ENCODE measurements around the gene EPHA4.
"Not testable (repeated sequence)": the region's sequence is repeated elsewhere in the genome, so short reads cannot be mapped to it uniquely, and the experiment has no call there.

The EPHA4 gene

GRCh38 chr2:221517146-221517695, 54.9 kb downstream of the EPHA4 start:
- Histone ChIP-seq H3K27ac (ENCODE audit: low read depth, low read length) (no peak overlapping the region), H3K4ac (ENCODE audit: low read depth, low read length) (no peak overlapping the region), H4K8ac (ENCODE audit: low read depth, low read length) (no peak overlapping the region), H3K23ac (ENCODE audit: low read length) (no peak overlapping the region), H2BK5ac (ENCODE audit: low read length) (no peak overlapping the region), H2BK120ac (ENCODE audit: low read depth, low read length) (no peak overlapping the region), H3K79me1 (ENCODE audit: low read length) (peaks cover 3% of the 10 kb centered on the region), H3K9ac (ENCODE audit: low read length) (no peak overlapping the region), H3K79me2 (ENCODE audit: control insufficient read depth, insufficient read depth, low read length) (peaks cover 3% of the 10 kb centered on the region), H3K4me3 (ENCODE audit: low read length) (no peak overlapping the region), H3K56ac (ENCODE audit: low read length) (no peak overlapping the region), H4K5ac (ENCODE audit: low read length) (no peak overlapping the region), H2BK15ac (replicated peaks; ENCODE audit: low read depth) (no peak overlapping the region), H3K27me3 (ENCODE audit: insufficient read depth, low read length, poor library complexity) (no peaks in the 10 kb centered on the region), H3K36me3 (ENCODE audit: control insufficient read depth, insufficient read depth, low read length) (no peaks in the 10 kb centered on the region), H3K4me1 (ENCODE audit: control insufficient read depth, low read depth, low read length) (peaks cover 11% of the 10 kb centered on the region), H2AK5ac (ENCODE audit: low read length) (no peak overlapping the region), H3K4me2 (ENCODE audit: low read length) (no peak overlapping the region), H3K18ac (ENCODE audit: low read length) (no peak overlapping the region)
- DNase-seq, result no peak
- no CpG with 5 or more reads among the region's 4 CpGs for WGBS (ENCODE audit: extremely low coverage, insufficient coverage, low lambda C conversion rate)

GRCh38 chr2:221515864-221516263, 56.2 kb downstream of the EPHA4 start:
- WGBS (ENCODE audit: extremely low coverage, insufficient coverage, low lambda C conversion rate), result no CpG with 5 or more reads among the region's 1 CpG
- H3K18ac ChIP-seq (ENCODE audit: low read length), result no peak overlapping the region
- no peak overlapping the region for H4K8ac ChIP-seq (ENCODE audit: low read depth, low read length)
- DNase-seq, result no peak
- H3K79me2 ChIP-seq (ENCODE audit: control insufficient read depth, insufficient read depth, low read length), result peaks cover 3% of the 10 kb centered on the region
- no peak overlapping the region for H2BK120ac ChIP-seq (ENCODE audit: low read depth, low read length)
- H3K9ac ChIP-seq (ENCODE audit: low read length), result no peak overlapping the region
- no peak overlapping the region for H3K23ac ChIP-seq (ENCODE audit: low read length)
- H3K4me1 ChIP-seq (ENCODE audit: control insufficient read depth, low read depth, low read length), result peaks cover 11% of the 10 kb centered on the region
- no peak overlapping the region for H3K4ac ChIP-seq (ENCODE audit: low read depth, low read length)
- H3K27ac ChIP-seq (ENCODE audit: low read depth, low read length), result no peak overlapping the region
- H3K79me1 ChIP-seq (ENCODE audit: low read length), result no peaks in the 10 kb centered on the region
- H4K5ac ChIP-seq (ENCODE audit: low read length), result no peak overlapping the region
- no peak overlapping the region for H2AK5ac ChIP-seq (ENCODE audit: low read length)
- no peak overlapping the region for H2BK5ac ChIP-seq (ENCODE audit: low read length)
- H3K56ac ChIP-seq (ENCODE audit: low read length), result no peak overlapping the region
- no peak overlapping the region for H2BK15ac ChIP-seq (replicated peaks; ENCODE audit: low read depth)
- no peak overlapping the region for H3K4me2 ChIP-seq (ENCODE audit: low read length)
- H3K27me3 ChIP-seq (ENCODE audit: insufficient read depth, low read length, poor library complexity), result no peaks in the 10 kb centered on the region
- H3K36me3 ChIP-seq (ENCODE audit: control insufficient read depth, insufficient read depth, low read length), result no peaks in the 10 kb centered on the region
- no peak overlapping the region for H3K4me3 ChIP-seq (ENCODE audit: low read length)

- no peaks in the 10 kb centered on the region for H3K27me3 ChIP-seq (ENCODE audit: insufficient read depth, low read length, poor library complexity)
- no peak overlapping the region for H2BK5ac ChIP-seq (ENCODE audit: low read length)
- no peak overlapping the region for H3K23ac ChIP-seq (ENCODE audit: low read length)
- H3K18ac ChIP-seq (ENCODE audit: low read length), result no peak overlapping the region
- no peak overlapping the region for H3K27ac ChIP-seq (ENCODE audit: low read depth, low read length)
- no peak overlapping the region for H3K4me3 ChIP-seq (ENCODE audit: low read length)
- H3K4me2 ChIP-seq (ENCODE audit: low read length), result no peak overlapping the region
- no peak overlapping the region for H2BK120ac ChIP-seq (ENCODE audit: low read depth, low read length)
- no peak for DNase-seq
- no peaks in the 10 kb centered on the region for H3K36me3 ChIP-seq (ENCODE audit: control insufficient read depth, insufficient read depth, low read length)
- peaks cover 11% of the 10 kb centered on the region for H3K4me1 ChIP-seq (ENCODE audit: control insufficient read depth, low read depth, low read length)
- H3K79me2 ChIP-seq (ENCODE audit: control insufficient read depth, insufficient read depth, low read length), result peaks cover 3% of the 10 kb centered on the region
- no peak overlapping the region for H2BK15ac ChIP-seq (replicated peaks; ENCODE audit: low read depth)
- no peak overlapping the region for H3K9ac ChIP-seq (ENCODE audit: low read length)
- WGBS (ENCODE audit: extremely low coverage, insufficient coverage, low lambda C conversion rate), result no CpG with 5 or more reads among the region's 5 CpGs
- H3K56ac ChIP-seq (ENCODE audit: low read length), result no peak overlapping the region
- H4K8ac ChIP-seq (ENCODE audit: low read depth, low read length), result no peak overlapping the region
- H3K4ac ChIP-seq (ENCODE audit: low read depth, low read length), result no peak overlapping the region
- H2AK5ac ChIP-seq (ENCODE audit: low read length), result no peak overlapping the region
- no peaks in the 10 kb centered on the region for H3K79me1 ChIP-seq (ENCODE audit: low read length)
- no peak overlapping the region for H4K5ac ChIP-seq (ENCODE audit: low read length)
These were observed 57.6 kb downstream of the EPHA4 start for GRCh38 chr2:221514305-221515040.

- Histone ChIP-seq H3K79me2 (ENCODE audit: control insufficient read depth, insufficient read depth, low read length) (peaks cover under 1% of the 10 kb centered on the region), H2AK5ac (ENCODE audit: low read length) (no peak overlapping the region), H4K5ac (ENCODE audit: low read length) (no peak overlapping the region), H3K4ac (ENCODE audit: low read depth, low read length) (no peak overlapping the region), H3K4me2 (ENCODE audit: low read length) (no peak overlapping the region), H2BK5ac (ENCODE audit: low read length) (no peak overlapping the region), H3K56ac (ENCODE audit: low read length) (no peak overlapping the region), H4K8ac (ENCODE audit: low read depth, low read length) (no peak overlapping the region), H3K79me1 (ENCODE audit: low read length) (no peaks in the 10 kb centered on the region), H3K27me3 (ENCODE audit: insufficient read depth, low read length, poor library complexity) (no peaks in the 10 kb centered on the region), H3K27ac (ENCODE audit: low read depth, low read length) (no peak overlapping the region), H2BK120ac (ENCODE audit: low read depth, low read length) (no peak overlapping the region), H3K4me1 (ENCODE audit: control insufficient read depth, low read depth, low read length) (peaks cover 5% of the 10 kb centered on the region), H2BK15ac (replicated peaks; ENCODE audit: low read depth) (no peak overlapping the region), H3K4me3 (ENCODE audit: low read length) (no peak overlapping the region), H3K9ac (ENCODE audit: low read length) (no peak overlapping the region), H3K18ac (ENCODE audit: low read length) (no peak overlapping the region), H3K36me3 (ENCODE audit: control insufficient read depth, insufficient read depth, low read length) (no peaks in the 10 kb centered on the region), H3K23ac (ENCODE audit: low read length) (no peak overlapping the region)
- WGBS (ENCODE audit: extremely low coverage, insufficient coverage, low lambda C conversion rate), result no CpG with 5 or more reads among the region's 5 CpGs
- DNase-seq, result no peak
These were observed 58.9 kb downstream of the EPHA4 start for GRCh38 chr2:221513232-221513631.

- H3K4me1 ChIP-seq (ENCODE audit: control insufficient read depth, low read depth, low read length); DNase-seq; H3K9ac ChIP-seq (ENCODE audit: low read length); H3K4me3 ChIP-seq (ENCODE audit: low read length); H2BK15ac ChIP-seq (replicated peaks; ENCODE audit: low read depth); H3K4ac ChIP-seq (ENCODE audit: low read depth, low read length); H3K79me1 ChIP-seq (ENCODE audit: low read length); H2BK120ac ChIP-seq (ENCODE audit: low read depth, low read length); H3K27ac ChIP-seq (ENCODE audit: low read depth, low read length); H3K56ac ChIP-seq (ENCODE audit: low read length); H3K27me3 ChIP-seq (ENCODE audit: insufficient read depth, low read length, poor library complexity); H2AK5ac ChIP-seq (ENCODE audit: low read length); H3K4me2 ChIP-seq (ENCODE audit: low read length); H3K18ac ChIP-seq (ENCODE audit: low read length); H4K8ac ChIP-seq (ENCODE audit: low read depth, low read length); H4K5ac ChIP-seq (ENCODE audit: low read length); H3K23ac ChIP-seq (ENCODE audit: low read length); H3K36me3 ChIP-seq (ENCODE audit: control insufficient read depth, insufficient read depth, low read length); H3K79me2 ChIP-seq (ENCODE audit: control insufficient read depth, insufficient read depth, low read length); H2BK5ac ChIP-seq (ENCODE audit: low read length): not testable (repeated sequence)
- no CpG with 5 or more reads among the region's 5 CpGs for WGBS (ENCODE audit: extremely low coverage, insufficient coverage, low lambda C conversion rate)
These were observed 60.8 kb downstream of the EPHA4 start for GRCh38 chr2:221511325-221511724.

- no peak overlapping the region for H2AK5ac ChIP-seq (ENCODE audit: low read length)
- no peak overlapping the region for H3K4me2 ChIP-seq (ENCODE audit: low read length)
- H2BK120ac ChIP-seq (ENCODE audit: low read depth, low read length), result no peak overlapping the region
- no peak overlapping the region for H3K4me3 ChIP-seq (ENCODE audit: low read length)
- no peaks in the 10 kb centered on the region for H3K27me3 ChIP-seq (ENCODE audit: insufficient read depth, low read length, poor library complexity)
- WGBS (ENCODE audit: extremely low coverage, insufficient coverage, low lambda C conversion rate), result no CpG with 5 or more reads among the region's 2 CpGs
- H3K4me1 ChIP-seq (ENCODE audit: control insufficient read depth, low read depth, low read length), result peaks cover 2% of the 10 kb centered on the region
- H2BK15ac ChIP-seq (replicated peaks; ENCODE audit: low read depth), result no peak overlapping the region
- no peak overlapping the region for H3K56ac ChIP-seq (ENCODE audit: low read length)
- no peak overlapping the region for H3K23ac ChIP-seq (ENCODE audit: low read length)
- H3K79me1 ChIP-seq (ENCODE audit: low read length), result no peaks in the 10 kb centered on the region
- H3K79me2 ChIP-seq (ENCODE audit: control insufficient read depth, insufficient read depth, low read length), result no peaks in the 10 kb centered on the region
- no peak overlapping the region for H3K4ac ChIP-seq (ENCODE audit: low read depth, low read length)
- no peak overlapping the region for H3K9ac ChIP-seq (ENCODE audit: low read length)
- no peak overlapping the region for H2BK5ac ChIP-seq (ENCODE audit: low read length)
- no peak overlapping the region for H4K8ac ChIP-seq (ENCODE audit: low read depth, low read length)
- H3K27ac ChIP-seq (ENCODE audit: low read depth, low read length), result no peak overlapping the region
- no peak overlapping the region for H3K18ac ChIP-seq (ENCODE audit: low read length)
- H3K36me3 ChIP-seq (ENCODE audit: control insufficient read depth, insufficient read depth, low read length), result no peaks in the 10 kb centered on the region
- DNase-seq, result no peak
- H4K5ac ChIP-seq (ENCODE audit: low read length), result no peak overlapping the region
These were observed 65.6 kb downstream of the EPHA4 start for GRCh38 chr2:221506469-221506868.
